GM18505 (cell line): ENCODE results near the gene PHRF1.
A peak's percentile ranks its signal among the peaks of the same experiment; 100 is the strongest.
"Not testable (repeated sequence)": the region's sequence is repeated elsewhere in the genome, so short reads cannot be mapped to it uniquely, and the experiment has no call there.

Experiments used
- ATAC-seq: cut with Tn5 transposase; IDR thresholded peaks from one replicate; pipeline ENCODE4 v1.9.1; 2021; ENCODE audit not compliant: unreplicated experiment
- POLR2A ChIP-seq: IDR thresholded peaks from 4 replicates; pipeline ENCODE4 v1.6.1; 2011; ENCODE audit warnings: borderline replicate concordance; ENCODE audit not compliant: insufficient read depth, insufficient read length; ENCODE audit errors: extremely low read depth

The PHRF1 gene

DNA sequence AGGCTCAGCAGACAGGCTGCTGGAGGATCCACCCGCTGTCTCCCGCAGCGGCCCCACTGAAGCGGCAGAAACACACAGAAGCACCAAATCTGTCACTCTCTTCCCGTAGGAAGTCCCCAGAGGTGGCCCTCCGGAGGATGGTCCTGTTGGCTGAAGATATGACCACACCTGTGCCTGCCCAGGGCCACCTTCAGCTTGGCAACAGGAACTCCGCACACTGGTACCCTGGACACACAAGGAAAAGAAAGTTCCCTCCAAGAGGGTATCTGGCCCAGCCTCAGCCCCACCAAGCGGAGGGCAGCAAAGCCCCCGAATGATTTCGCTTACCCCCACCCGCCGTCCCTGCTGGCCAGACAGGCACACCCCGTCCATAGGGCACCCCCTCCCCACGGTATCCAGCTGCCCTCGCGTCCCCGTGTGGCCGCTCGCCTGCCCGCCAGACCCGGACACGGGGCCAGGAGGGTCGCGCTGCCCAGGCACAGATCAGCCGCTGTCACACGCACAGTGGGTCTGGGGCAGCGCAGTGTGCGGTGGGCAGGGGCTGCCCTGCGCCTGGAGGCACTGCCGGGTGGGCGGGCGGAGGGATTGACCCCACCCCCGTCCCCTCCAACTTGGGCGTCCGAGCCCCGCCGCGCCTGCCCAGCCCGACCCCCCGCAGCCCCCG is 8.5 kb upstream of the PHRF1 start:
- peak; percentile 8 for ATAC-seq
- no peak for TF ChIP-seq POLR2A

DNA sequence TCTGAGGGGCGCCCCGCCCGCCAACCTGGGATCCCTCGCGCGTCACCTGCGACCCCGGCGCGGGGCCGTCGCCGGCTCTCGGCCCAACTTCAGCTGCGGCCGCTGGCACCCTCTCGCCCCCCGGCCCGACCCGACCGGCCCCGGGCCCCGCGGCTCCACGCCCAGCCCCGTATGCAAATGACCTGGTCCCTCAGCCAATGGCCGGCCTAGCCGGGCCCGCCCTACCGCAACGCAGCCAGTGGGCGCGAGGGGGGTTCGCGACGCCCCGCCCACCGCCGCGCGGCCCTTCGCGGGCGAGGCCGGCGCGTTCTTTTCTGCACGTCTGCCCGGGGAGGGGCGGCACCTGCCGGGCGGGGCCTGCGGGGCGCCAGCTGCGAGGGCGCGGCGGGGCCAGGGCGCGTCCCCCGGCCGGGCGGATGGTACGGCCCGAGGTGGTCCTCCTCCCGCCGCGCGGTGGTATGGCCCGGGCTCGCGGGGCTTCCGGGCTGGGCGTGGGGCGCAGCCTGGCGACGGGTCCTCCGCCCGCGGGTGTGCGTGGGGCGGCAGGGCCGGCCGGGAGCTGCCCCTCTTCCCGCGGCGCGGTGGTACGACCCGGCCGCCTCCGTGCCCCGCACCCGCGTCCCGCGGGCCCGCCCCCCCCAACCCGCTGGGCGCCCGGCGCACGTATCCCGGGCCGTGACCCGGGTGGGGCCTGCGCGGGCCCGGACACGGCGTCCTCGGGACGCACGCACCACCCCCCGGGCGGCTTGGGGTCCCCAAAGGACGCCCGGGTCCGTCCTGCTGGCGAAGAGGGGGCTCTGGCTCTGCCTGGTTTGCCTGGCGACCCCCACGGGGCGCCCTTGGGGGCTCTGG is 7.7 kb upstream of the PHRF1 start:
- peak; percentile 77 for ATAC-seq
- peak; percentile 67 for TF ChIP-seq POLR2A

DNA sequence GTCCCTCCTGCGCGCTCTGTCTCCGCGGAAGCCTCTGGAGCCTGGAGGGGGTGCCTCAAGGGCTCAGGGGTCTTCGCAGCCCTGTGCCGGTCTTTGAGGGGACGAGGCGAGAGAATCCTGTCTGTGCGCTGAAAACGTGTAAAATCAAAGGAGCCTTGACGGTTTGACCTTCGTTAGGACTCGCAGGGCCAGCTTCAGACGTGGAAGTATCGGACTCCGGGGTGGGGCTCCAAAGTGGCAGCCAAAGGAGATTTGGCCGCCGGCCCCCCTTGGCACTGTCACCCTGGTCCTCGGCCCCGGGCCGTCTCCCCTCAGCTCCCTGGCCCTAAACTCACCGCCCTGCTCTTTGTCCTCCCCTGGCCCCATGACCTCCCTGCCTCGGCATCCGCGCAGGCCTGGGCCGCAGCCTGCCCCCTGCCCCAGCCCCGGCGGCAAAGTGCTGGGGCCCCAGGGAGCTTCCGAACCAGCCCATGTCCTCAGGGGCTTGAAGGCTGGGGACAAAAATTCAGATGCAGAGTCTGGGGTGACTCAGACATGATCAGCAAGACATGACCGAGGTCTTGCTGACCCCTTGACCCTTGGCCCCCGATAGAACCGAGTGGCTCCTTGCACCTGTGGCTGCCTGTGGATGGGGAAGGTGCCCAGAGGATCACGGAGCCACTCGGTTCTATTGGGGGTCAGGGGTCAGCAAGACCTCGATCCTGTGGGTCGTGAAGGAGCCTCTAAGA is 6.9 kb upstream of the PHRF1 start:
- TF ChIP-seq POLR2A = no peak
- no peak for ATAC-seq

DNA sequence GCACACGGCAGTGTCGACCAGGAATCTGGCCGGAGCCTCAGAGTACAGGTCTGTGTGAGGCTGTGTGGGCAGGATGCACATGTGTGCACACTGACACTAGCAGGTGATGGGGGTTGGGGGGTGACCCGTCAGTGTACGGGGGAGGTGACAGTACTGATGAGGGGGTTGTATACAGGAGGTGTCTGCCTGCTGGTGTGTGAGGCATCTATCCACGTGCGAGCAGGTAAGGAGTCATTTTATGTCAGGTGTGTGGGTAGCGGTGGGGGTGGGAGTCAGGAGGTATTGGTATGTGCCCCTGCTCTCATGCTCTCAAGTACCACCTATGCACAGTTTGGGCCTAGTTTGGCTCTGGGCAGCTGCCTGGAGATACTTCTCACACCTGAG is 4.5 kb upstream of the PHRF1 start:
- TF ChIP-seq POLR2A = no peak
- no peak for ATAC-seq

DNA sequence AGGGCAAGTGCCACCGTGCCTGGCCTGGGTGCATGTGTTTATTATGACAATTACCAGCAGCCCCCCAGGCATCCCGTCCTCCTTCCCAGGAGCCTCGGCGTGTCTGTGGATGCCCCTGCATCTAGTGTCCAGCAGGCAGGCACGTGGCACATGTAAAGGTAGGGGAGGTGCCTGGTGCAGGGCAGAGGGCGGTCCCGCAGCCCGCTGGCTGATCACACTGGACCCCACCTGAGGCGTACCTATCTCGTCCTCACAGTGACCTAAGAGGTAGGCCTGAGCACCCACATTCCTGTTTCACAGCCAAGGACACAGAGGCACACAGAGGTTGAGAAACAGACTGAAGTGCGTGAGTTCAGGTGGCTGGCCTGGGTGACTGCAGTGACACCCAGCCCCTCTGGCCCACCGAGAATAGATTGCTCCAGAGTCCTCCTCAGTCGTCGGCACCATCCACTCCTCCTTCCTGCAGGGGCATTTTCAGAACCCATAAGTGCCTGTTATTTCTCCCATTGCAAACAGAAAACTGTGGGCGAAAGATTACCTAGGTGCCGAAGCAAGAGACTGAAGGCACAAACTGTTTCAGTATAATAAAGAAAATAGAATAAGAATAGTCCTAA is 3.0 kb upstream of the PHRF1 start:
- no peak for ATAC-seq
- TF ChIP-seq POLR2A = no peak

DNA sequence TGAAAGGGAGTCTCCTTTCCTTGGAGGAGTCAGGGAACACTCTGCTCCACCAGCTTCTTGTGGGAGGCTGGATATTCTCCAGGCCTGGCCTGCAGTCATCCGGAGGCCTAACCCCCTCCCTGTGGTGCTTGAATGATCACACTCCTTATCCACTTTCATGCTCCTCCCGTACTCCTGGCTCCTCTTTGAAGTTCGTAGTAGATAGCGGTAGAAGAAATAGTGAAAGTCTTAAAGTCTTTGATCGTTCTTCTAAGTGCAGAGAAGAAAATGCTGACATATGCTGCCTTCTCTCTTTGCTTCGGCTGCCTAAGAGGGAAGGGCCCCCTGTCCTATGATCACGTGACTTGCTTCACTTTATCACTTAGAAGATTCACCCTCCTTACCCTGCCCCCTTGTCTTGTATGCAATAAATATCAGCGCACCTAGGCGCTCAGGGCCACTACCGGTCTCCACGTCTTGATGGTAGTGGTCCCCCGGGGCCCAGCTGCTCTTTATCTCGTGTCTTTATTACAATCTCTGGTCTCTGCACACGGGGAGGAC is 2.2 kb upstream of the PHRF1 start:
- ATAC-seq = not testable (repeated sequence)

DNA sequence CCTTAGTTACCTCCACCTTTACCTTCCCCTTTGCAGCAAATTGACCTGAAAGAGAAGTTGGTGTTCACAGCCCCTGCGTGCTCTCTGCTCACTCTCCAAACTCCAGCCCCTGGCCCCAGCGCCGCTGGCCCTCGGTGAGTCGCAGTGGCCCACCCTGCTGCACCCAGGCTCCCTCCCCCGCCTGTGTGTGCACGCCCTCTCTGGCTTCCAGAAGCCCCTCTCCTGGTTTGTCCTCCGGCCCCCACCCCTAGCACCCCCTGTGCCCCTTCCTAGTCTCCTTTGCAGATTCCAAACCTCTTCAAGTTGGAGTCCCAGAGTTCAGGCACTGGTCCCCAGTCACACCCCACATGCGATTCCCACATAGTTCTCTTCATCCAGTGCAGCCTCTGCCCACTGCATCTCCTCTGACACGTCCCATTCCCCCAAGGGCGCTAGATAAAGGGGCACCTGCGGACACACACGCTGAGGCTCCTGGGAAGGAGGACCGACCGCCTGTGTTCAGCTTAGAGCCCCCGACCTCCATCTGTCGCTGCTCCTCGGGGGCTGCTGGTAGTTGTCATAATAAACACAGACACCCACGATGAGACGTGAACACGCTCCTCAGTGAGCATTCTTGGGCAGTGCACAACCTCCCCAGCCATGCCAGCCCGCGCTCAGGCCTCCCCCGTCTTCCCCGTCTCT is 1.5 kb upstream of the PHRF1 start:
- no peak for ATAC-seq
- TF ChIP-seq POLR2A = no peak

DNA sequence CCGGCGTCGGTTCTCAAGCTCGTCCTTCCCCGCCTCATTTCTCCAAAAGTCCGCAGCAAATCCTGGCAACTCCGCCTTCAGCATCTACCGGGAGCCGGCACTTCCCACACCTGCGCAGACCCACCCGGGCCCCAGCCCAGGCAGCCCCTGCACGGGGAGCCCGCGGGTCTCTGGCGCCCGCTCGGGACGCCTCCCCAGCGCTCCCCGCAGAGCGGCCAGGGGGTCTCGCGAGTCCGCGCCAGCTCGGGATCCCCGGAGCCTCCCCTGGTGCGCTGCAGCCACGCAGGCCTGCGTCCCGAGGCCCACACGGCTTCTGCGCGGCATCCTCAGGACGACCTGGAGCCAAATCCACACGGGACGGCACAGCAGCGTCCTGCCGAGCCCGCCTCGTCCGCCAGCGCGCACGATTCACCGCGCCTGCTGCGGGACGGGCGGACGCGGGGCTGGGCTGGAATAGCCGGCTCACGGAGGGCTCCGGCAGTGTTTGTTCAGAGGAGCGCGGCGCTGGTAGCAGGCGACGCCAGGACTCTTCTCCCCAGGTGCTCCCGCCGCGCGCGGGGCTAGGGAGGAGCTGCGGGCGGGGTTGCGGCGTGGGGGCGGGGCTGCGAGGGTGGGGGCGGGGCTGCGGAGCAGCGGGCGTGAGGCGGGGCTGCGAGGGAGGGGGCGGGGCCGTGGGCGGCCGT is 816 bp upstream of the PHRF1 start:
- TF ChIP-seq POLR2A = no peak
- ATAC-seq = peak; percentile 36

DNA sequence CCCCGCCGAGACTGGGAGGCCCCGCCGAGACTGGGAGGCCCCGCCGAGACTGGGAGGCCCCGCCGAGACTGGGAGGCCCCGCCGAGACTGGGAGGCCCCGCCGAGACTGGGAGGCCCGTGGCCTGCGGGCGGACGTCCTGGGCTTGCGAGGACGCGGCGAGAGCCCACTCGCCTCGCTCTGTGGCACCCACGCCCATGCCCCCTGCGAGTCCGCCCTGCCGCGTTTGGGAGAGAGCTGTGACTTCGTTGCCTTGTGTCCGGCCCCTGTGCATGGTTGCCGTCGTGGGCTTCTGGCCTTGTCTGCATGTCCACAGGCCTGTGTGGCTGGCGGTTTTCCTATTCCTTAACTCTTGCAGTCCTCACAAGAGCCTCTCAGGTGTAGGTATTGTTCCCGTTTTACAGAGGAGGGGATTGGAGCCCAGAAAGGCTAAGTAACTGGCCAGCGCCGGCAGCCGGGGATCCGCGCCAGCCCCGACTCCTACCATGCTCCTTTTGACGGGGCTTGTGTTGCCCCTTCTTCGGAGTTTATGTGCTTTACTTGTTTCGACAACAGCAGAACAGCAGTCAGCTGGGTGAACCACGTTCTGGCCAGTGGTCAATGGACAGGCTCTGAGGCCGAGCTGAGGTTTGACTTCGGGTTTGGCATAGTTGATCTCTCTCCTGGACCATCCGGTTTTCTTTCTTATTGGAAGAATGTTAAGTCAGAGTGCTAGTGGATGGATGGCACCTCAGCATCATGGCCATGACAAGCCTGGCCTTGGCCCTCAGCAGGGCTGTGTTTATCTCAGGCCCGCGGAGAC is 741 bp downstream of the PHRF1 start:
- ATAC-seq = no peak
- no peak for TF ChIP-seq POLR2A

DNA sequence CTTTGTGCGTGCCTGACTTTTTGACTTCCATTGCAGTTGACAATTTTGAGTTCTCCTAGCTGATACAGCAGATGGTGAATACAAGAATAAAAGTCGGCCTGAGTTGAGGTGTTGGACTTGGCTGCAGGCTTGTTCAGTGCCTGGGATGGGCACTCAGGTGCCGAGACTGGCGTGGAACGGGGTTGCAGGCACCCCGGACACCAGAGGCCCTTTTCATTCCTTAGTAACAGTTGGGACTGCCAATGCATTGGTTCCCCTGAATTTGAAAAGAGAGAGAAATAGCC is 1.3 kb downstream of the PHRF1 start:
- TF ChIP-seq POLR2A = no peak
- no peak for ATAC-seq

DNA sequence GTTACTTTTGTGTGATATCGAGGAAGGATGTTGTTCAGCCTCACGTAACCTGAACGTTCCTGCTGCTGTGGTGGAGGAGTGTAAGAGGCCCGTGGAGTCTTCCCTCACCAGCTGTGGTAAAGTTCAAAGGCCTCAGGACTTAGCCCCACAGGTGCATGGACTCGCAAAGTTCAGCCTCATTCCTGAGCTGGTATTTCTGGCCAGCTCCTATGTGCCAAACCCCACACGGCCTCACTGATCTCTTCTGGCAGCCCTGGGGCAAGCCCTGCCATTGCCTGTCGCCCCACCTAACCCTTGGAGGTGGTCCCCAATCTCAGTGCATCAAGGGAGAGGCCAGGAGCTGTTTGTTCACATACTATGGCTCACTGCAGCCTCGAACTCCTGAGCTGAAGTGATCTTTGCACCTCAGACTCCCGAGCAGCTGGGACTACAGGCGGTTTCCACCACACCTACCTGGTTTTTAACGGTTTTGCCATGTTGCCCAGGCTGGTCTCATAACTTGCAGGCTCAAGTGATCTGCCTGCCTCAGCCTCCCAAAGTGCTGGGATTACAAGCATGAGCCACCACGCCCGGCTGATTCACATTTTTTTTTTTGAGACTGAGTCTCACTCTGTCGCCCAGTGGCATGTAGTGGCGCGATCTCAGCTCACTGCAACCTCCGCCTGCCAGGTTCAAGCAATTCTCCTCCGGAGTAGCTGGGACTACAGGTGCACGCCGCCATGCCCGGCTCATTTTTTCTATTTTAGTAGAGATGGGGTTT is 2.2 kb downstream of the PHRF1 start:
- no peak for ATAC-seq
- no peak for TF ChIP-seq POLR2A

DNA sequence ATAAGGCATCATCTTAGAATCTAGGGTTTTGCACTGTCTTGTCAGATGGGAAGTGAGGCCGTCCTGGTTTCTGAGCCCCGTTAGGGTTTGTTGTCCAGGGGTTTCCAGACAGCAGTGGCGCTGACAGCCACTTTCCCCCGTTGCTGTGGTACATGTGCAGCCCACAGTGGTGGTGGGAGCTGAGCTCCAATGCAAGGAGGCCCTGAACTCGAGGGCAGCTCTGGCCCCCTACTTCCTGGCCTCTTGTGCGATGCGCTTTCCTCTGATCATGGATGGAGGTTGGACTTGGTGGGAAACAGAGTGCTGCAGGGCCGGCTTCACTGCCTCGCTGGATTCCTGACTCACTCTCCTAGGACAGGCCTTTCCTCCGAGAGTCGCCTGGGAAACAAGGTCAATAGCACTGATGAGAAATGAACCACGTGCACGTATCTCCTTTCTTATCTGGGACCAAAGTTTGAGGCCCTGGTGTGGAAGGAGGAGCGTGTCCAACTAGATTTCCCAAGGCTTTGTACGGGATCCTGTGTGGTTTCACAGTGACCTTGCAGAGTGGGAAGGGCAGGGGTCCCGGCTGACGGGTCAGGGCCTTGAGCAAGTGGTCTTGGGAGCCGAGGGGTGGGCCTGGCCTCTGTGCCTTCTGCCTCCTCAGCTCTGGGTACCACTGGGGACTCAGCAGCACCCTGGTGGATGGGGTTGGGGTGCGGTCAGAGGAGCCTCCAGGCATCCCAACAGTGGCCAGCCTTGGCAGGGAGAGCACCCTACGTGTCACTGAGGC is 3.7 kb downstream of the PHRF1 start:
- no peak for ATAC-seq

More for the DNA sequence above, 3.7 kb downstream of the PHRF1 start:
- TF ChIP-seq POLR2A = no peak
